Liver (tissue), 9 donors: ENCODE data around the gene CBX5. TPM values are rescaled to one million over a fixed set of nuclear protein-coding genes. Genes with fewer than 3 reads are reported as not detected.

Experiments
- DNase-seq: peaks from one replicate; pipeline ENCODE4 v3.0.0-alpha.2; 2017; ENCODE audit warnings: low spot score
- H3K27ac ChIP-seq, 2 donors: one replicate each; pipeline ENCODE4 v1.7.0; 2013; ENCODE audit warnings: inconsistent platforms in 2 of 2, low read length in 2 of 2, control low read depth in 1 of 2, low read depth in 1 of 2, mild to moderate bottlenecking in 1 of 2
- H3K27me3 ChIP-seq, 4 donors: one replicate each; pipeline versions ENCODE4 v1.6.1 to v1.7.0; 2013; ENCODE audit warnings: low read length in 3 of 4, inconsistent platforms in 1 of 4, mild to moderate bottlenecking in 1 of 4, moderate library complexity in 1 of 4; ENCODE audit not compliant: control insufficient read depth in 4 of 4, insufficient read depth in 4 of 4
- H3K36me3 ChIP-seq, 4 donors: one replicate each; pipeline versions ENCODE4 v1.6.1 to v1.7.0; 2013; ENCODE audit warnings: low read length in 3 of 4, mild to moderate bottlenecking in 3 of 4, low read depth in 1 of 4, moderate library complexity in 1 of 4; ENCODE audit not compliant: control insufficient read depth in 4 of 4, insufficient read depth in 3 of 4
- H3K4me1 ChIP-seq, 4 donors: one replicate each; pipeline versions ENCODE4 v1.6.1 to v1.7.0; 2013; ENCODE audit warnings: low read length in 3 of 4, mild to moderate bottlenecking in 3 of 4, moderate library complexity in 1 of 4; ENCODE audit not compliant: control insufficient read depth in 4 of 4, insufficient read depth in 4 of 4
- H3K4me3 ChIP-seq, 3 donors: one replicate each; pipeline versions ENCODE4 v1.6.1 to v1.7.0; 2013; ENCODE audit warnings: low read length in 3 of 3, control low read depth in 1 of 3, low read depth in 1 of 3, mild to moderate bottlenecking in 1 of 3
- H3K9ac ChIP-seq, 2 donors: one replicate each; pipeline ENCODE4 v1.7.0; 2013; ENCODE audit warnings: low read length in 2 of 2, mild to moderate bottlenecking in 2 of 2, moderate library complexity in 2 of 2, control low read depth in 1 of 2, low read depth in 1 of 2
- H3K9me3 ChIP-seq, 4 donors: one replicate each; pipeline versions ENCODE4 v1.6.1 to v1.7.0; 2013; ENCODE audit warnings: low read length in 3 of 4; ENCODE audit not compliant: control insufficient read depth in 4 of 4
- ATF3 ChIP-seq: IDR thresholded peaks from 2 replicates; pipeline ENCODE4 v1.6.1; 2016; ENCODE audit warnings: antibody characterized with exemption
- CTCF ChIP-seq: fragments of 150-350 bp; IDR thresholded peaks from 2 replicates; pipeline ENCODE4 v1.5.1; 2017; ENCODE audit warnings: improper control_type of control experiment, low read depth, low read length; ENCODE audit not compliant: missing input control
- EGR1 ChIP-seq, 2 donors: IDR thresholded peaks; 2 replicates each; pipeline ENCODE4 v1.6.1; 2016 to 2018; ENCODE audit warnings: antibody characterized with exemption in 2 of 2, low read depth in 2 of 2
- FOXA1 ChIP-seq: IDR thresholded peaks from 2 replicates; pipeline ENCODE4 v1.6.1; 2016; ENCODE audit warnings: antibody characterized with exemption
- FOXA2 ChIP-seq: IDR thresholded peaks from 2 replicates; pipeline ENCODE4 v1.6.1; 2016; ENCODE audit warnings: antibody characterized with exemption
- GABPA ChIP-seq, 2 donors: IDR thresholded peaks in 1 of 2; conservative IDR thresholded peaks in 1 of 2; 2 replicates each; pipeline ENCODE4 v1.6.1; 2016; ENCODE audit warnings: antibody characterized with exemption in 2 of 2, mild to moderate bottlenecking in 1 of 2, moderate library complexity in 1 of 2
- HNF4A ChIP-seq, 2 donors: conservative IDR thresholded peaks; 2 replicates each; pipeline ENCODE4 v1.6.1; 2016; ENCODE audit warnings: antibody characterized with exemption in 2 of 2, mild to moderate bottlenecking in 2 of 2
- HNF4G ChIP-seq: IDR thresholded peaks from 2 replicates; pipeline ENCODE4 v1.6.1; 2016; ENCODE audit warnings: antibody characterized with exemption
- JUND ChIP-seq, 2 donors: IDR thresholded peaks; 2 replicates each; pipeline ENCODE4 v1.6.1; 2016; ENCODE audit warnings: antibody characterized with exemption in 2 of 2
- MAX ChIP-seq: IDR thresholded peaks from 2 replicates; pipeline ENCODE4 v1.6.1; 2016; ENCODE audit warnings: antibody characterized with exemption
- NR2F2 ChIP-seq: IDR thresholded peaks from 2 replicates; pipeline ENCODE4 v1.6.1; 2016; ENCODE audit warnings: antibody characterized with exemption
- RAD21 ChIP-seq, 2 donors: IDR thresholded peaks; 2 replicates each; pipeline ENCODE4 v1.6.1; 2016; ENCODE audit warnings: antibody characterized with exemption in 2 of 2, mild to moderate bottlenecking in 2 of 2
- REST ChIP-seq: IDR thresholded peaks from 2 replicates; pipeline ENCODE4 v1.6.1; 2016; ENCODE audit warnings: antibody characterized with exemption, mild to moderate bottlenecking
- RXRA ChIP-seq, 2 donors: IDR thresholded peaks; 2 replicates each; pipeline ENCODE4 v1.6.1; 2017 to 2018; ENCODE audit warnings: antibody characterized with exemption in 2 of 2, mild to moderate bottlenecking in 1 of 2
- SP1 ChIP-seq: IDR thresholded peaks from 2 replicates; pipeline ENCODE4 v1.6.1; 2018; ENCODE audit warnings: antibody characterized with exemption, mild to moderate bottlenecking
- TAF1 ChIP-seq: conservative IDR thresholded peaks from 2 replicates; pipeline ENCODE4 v1.6.1; 2016; ENCODE audit warnings: antibody characterized with exemption, mild to moderate bottlenecking
- YY1 ChIP-seq: IDR thresholded peaks from 2 replicates; pipeline ENCODE4 v1.6.1; 2016; ENCODE audit warnings: antibody characterized with exemption, mild to moderate bottlenecking
- ZBTB33 ChIP-seq: IDR thresholded peaks from 2 replicates; pipeline ENCODE4 v1.6.1; 2016; ENCODE audit warnings: antibody characterized with exemption
- WGBS: extraction: QIAGEN DNeasy Blood & Tissue Kit; methylation state at CpG from one replicate; pipeline ENCODE4 v1.1.7; 2013; 5-methylcytosine and 5-hydroxymethylcytosine counted together
- polyA plus RNA-seq, 2 donors: library from polyadenylated mRNA; stranded (reverse) in 1 of 2; unstranded in 1 of 2; fragments of 200-250 nt in 1 of 2; fragments of >200 nt in 1 of 2; fragmentation: Nextera tagmentation in 1 of 2; extraction: Ambion mirVana in 1 of 2; gene quantifications; one replicate each; pipeline versions ENCODE4 v1.2.1 to v1.2.3, GENCODE V29; 2013 to 2015
- total RNA-seq, 2 donors: library from RNA; depleted of rRNA; stranded (reverse); fragments of >200 nt; gene quantifications; one replicate each; pipeline ENCODE4 v1.2.3, GENCODE V29; 2014
- donor health status: healthy.
- donor health status: healthy.
- donor health status: healthy.
- donor health status: healthy.
- donor health status: healthy.

The CBX5 gene
- total and polyA plus RNA-seq, 4 donors: 4.4 to 62.3 (median 12.6) TPM

GRCh38 chr12:54197431-54197909, 82.5 kb downstream of the CBX5 start:
- H3K36me3 ChIP-seq: no peaks in the 10 kb centered on the region
- no peak overlapping the region for H3K27ac ChIP-seq
- H3K4me3 ChIP-seq: no peak overlapping the region
- no peak for DNase-seq
- H3K4me1 ChIP-seq: peaks cover 0 to 4% (median 0%) of the 10 kb centered on the region in 4 donors
- no peak overlapping the region for H3K9ac ChIP-seq
- WGBS: 51% methylated on average over 8 of the region's 8 CpGs
- H3K27me3 ChIP-seq: peaks cover 0 to 8% (median 4%) of the 10 kb centered on the region in 4 donors
- H3K9me3 ChIP-seq: no peaks in the 10 kb centered on the region
- TF ChIP-seq HNF4A (conservative IDR thresholded peaks at IDR 0.05) (no peak), YY1 (no peak), GABPA (IDR thresholded peaks at IDR 0.05 in 1 of 2, conservative IDR thresholded peaks at IDR 0.05 in 1 of 2) (no peak), REST (no peak), EGR1 (IDR thresholded peaks at IDR 0.05; ENCODE audit: low read depth in 2 of 2) (no peak), SP1 (no peak), HNF4G (no peak), CTCF (no peak), RAD21 (IDR thresholded peaks at IDR 0.05) (no peak), FOXA1 (no peak), FOXA2 (no peak), TAF1 (no peak), NR2F2 (no peak), ZBTB33 (no peak), MAX (no peak), JUND (IDR thresholded peaks at IDR 0.05) (no peak), ATF3 (no peak), RXRA (IDR thresholded peaks at IDR 0.05) (no peak)
